Neuronal stem cell (in vitro differentiated cells): ENCODE measurements around the gene TM2D1.

Source experiments
- DNase-seq: peaks from one replicate; pipeline ENCODE4 v3.0.0-alpha.2; 2013; ENCODE audit warnings: low spot score
- H2AFZ ChIP-seq: one replicate; pipeline ENCODE4 v1.6.1; 2013; ENCODE audit warnings: mild to moderate bottlenecking, low read length, inconsistent platforms
- H2AK5ac ChIP-seq: 2 replicates; pipeline ENCODE4 v1.6.1; 2013; ENCODE audit warnings: low read depth, mild to moderate bottlenecking, inconsistent platforms, low read length, moderate library complexity, mixed read lengths
- H2BK120ac ChIP-seq: 2 replicates; pipeline ENCODE4 v1.6.1; 2013; ENCODE audit warnings: low read depth, mild to moderate bottlenecking, inconsistent platforms, low read length, moderate library complexity, mixed read lengths
- H2BK12ac ChIP-seq: one replicate; pipeline ENCODE4 v1.6.1; 2013; ENCODE audit warnings: low read length, inconsistent platforms
- H2BK15ac ChIP-seq: 2 replicates; pipeline ENCODE4 v1.6.1; 2013; ENCODE audit warnings: mild to moderate bottlenecking, low read length, inconsistent platforms, mixed read lengths
- H2BK5ac ChIP-seq: one replicate; pipeline ENCODE4 v1.6.1; 2013; ENCODE audit warnings: inconsistent platforms, mild to moderate bottlenecking, low read length, moderate library complexity
- H3K14ac ChIP-seq: one replicate; pipeline ENCODE4 v1.6.1; 2013; ENCODE audit warnings: low read length, inconsistent platforms
- H3K18ac ChIP-seq: 2 replicates; pipeline ENCODE4 v1.6.1; 2013; ENCODE audit warnings: low read length, inconsistent platforms
- H3K23ac ChIP-seq: 2 replicates; pipeline ENCODE4 v1.6.1; 2013; ENCODE audit warnings: low read depth, mild to moderate bottlenecking, mixed read lengths, low read length, inconsistent platforms; ENCODE audit not compliant: poor library complexity
- H3K27ac ChIP-seq: replicated peaks from 3 replicates; pipeline ENCODE4 v1.5.1; 2013; ENCODE audit warnings: low read length, inconsistent platforms
- H3K27me3 ChIP-seq, 3 experiments: 2 replicates each; pipeline ENCODE4 v1.6.1; 2013; ENCODE audit warnings: low read length in 3 of 3, mild to moderate bottlenecking in 2 of 3, inconsistent platforms in 1 of 3, low read depth in 1 of 3, mixed read lengths in 1 of 3, moderate library complexity in 1 of 3; ENCODE audit not compliant: control insufficient read depth in 3 of 3, insufficient read depth in 3 of 3
- H3K36me3 ChIP-seq, 2 donors: replicated peaks in 1 of 2; 2 replicates each; pipeline ENCODE4 v1.6.1; 2013; ENCODE audit warnings: low read length in 2 of 2; ENCODE audit not compliant: control insufficient read depth in 2 of 2, insufficient read depth in 2 of 2
- H3K4ac ChIP-seq: 2 replicates; pipeline ENCODE4 v1.6.1; 2013; ENCODE audit warnings: inconsistent platforms, mild to moderate bottlenecking, low read length, moderate library complexity
- H3K4me1 ChIP-seq, 2 donors: 1 replicate in 1 of 2; 2 replicates in 1 of 2; pipeline ENCODE4 v1.6.1; 2013; ENCODE audit warnings: low read length in 2 of 2, low read depth in 1 of 2; ENCODE audit not compliant: control insufficient read depth in 2 of 2, insufficient read depth in 1 of 2
- H3K4me2 ChIP-seq: one replicate; pipeline ENCODE4 v1.6.1; 2013; ENCODE audit warnings: mild to moderate bottlenecking, low read length, inconsistent platforms; ENCODE audit not compliant: insufficient read depth, poor library complexity, severe bottlenecking
- H3K4me3 ChIP-seq, 2 donors: 2 replicates each; pipeline ENCODE4 v1.5.1; 2013; ENCODE audit warnings: low read length in 2 of 2, mild to moderate bottlenecking in 2 of 2, inconsistent platforms in 1 of 2, moderate library complexity in 1 of 2
- H3K79me1 ChIP-seq: one replicate; pipeline ENCODE4 v1.6.1; 2013; ENCODE audit warnings: low read depth, mild to moderate bottlenecking, inconsistent platforms, low read length, moderate library complexity
- H3K9ac ChIP-seq: one replicate; pipeline ENCODE4 v1.6.1; 2013; ENCODE audit warnings: mild to moderate bottlenecking, low read depth, low read length, inconsistent platforms; ENCODE audit not compliant: poor library complexity
- H3K9me3 ChIP-seq, 2 donors: replicated peaks in 1 of 2; 2 replicates each; pipeline versions ENCODE3 to v1.6.1; 2013; ENCODE audit warnings: low read length in 2 of 2, mild to moderate bottlenecking in 2 of 2, inconsistent platforms in 1 of 2, low read depth in 1 of 2, mixed read lengths in 1 of 2, moderate library complexity in 1 of 2; ENCODE audit not compliant: control insufficient read depth in 2 of 2, insufficient read depth in 1 of 2
- H4K8ac ChIP-seq: one replicate; pipeline ENCODE4 v1.6.1; 2013; ENCODE audit warnings: low read depth, mild to moderate bottlenecking, inconsistent platforms, low read length, moderate library complexity
- H4K91ac ChIP-seq: one replicate; pipeline ENCODE4 v1.6.1; 2013; ENCODE audit warnings: low read length, low read depth, mild to moderate bottlenecking, inconsistent platforms; ENCODE audit not compliant: poor library complexity
- WGBS, 2 donors: extraction: QIAGEN DNeasy Blood & Tissue Kit; methylation state at CpG; one replicate each; pipeline ENCODE4 v1.1.7; 2013; ENCODE audit warnings: missing lambda C conversion rate in 2 of 2, mixed read lengths in 1 of 2; ENCODE audit not compliant: insufficient read length in 2 of 2, insufficient replicate concordance in 1 of 2; ENCODE audit errors: extremely low coverage in 2 of 2; 5-methylcytosine and 5-hydroxymethylcytosine counted together

Gene TM2D1

GRCh38 chr1:61638911-61639605 lies 85.9 kb downstream of the TM2D1 start:
- Histone ChIP-seq H3K18ac (no peak overlapping the region), H3K4me1 (no peaks in the 10 kb centered on the region), H3K27me3 (peaks cover 0 to 47% (median 0%) of the 10 kb centered on the region in 3 experiments), H3K23ac (no peak overlapping the region), H2AK5ac (no peak overlapping the region), H3K4me3 (no peak overlapping the region), H4K91ac (no peak overlapping the region), H2BK15ac (no peak overlapping the region), H2BK5ac (no peak overlapping the region), H2BK12ac (no peak overlapping the region), H3K4ac (no peak overlapping the region), H4K8ac (no peak overlapping the region), H3K9me3 (no peaks in the 10 kb centered on the region), H3K36me3 (no peaks in the 10 kb centered on the region), H2BK120ac (no peak overlapping the region), H2AFZ (no peak overlapping the region), H3K4me2 (no peak overlapping the region), H3K9ac (no peak overlapping the region), H3K14ac (no peak overlapping the region), H3K79me1 (no peaks in the 10 kb centered on the region), H3K27ac (no peak overlapping the region)
- no CpG with 5 or more reads among the region's 3 CpGs for WGBS, 2 donors
- DNase-seq, result no peak

GRCh38 chr1:61638296-61638695 lies 86.6 kb downstream of the TM2D1 start:
- Histone ChIP-seq H2AK5ac (no peak overlapping the region), H2BK12ac (no peak overlapping the region), H3K14ac (no peak overlapping the region), H3K4me3 (no peak overlapping the region), H3K18ac (no peak overlapping the region), H3K27me3 (peaks cover 0 to 47% (median 0%) of the 10 kb centered on the region in 3 experiments), H3K4me2 (no peak overlapping the region), H4K8ac (no peak overlapping the region), H3K79me1 (no peaks in the 10 kb centered on the region), H3K27ac (no peak overlapping the region), H2BK5ac (no peak overlapping the region), H2AFZ (no peak overlapping the region), H2BK15ac (no peak overlapping the region), H3K9me3 (no peaks in the 10 kb centered on the region), H3K36me3 (no peaks in the 10 kb centered on the region), H3K4me1 (no peaks in the 10 kb centered on the region), H3K9ac (no peak overlapping the region), H2BK120ac (no peak overlapping the region), H3K4ac (no peak overlapping the region), H4K91ac (no peak overlapping the region), H3K23ac (no peak overlapping the region)
- DNase-seq, result no peak
- whole genome bisulfite sequencing, 2 donors, result no CpG with 5 or more reads among the region's 2 CpGs

GRCh38 chr1:61637470-61637869 lies 87.5 kb downstream of the TM2D1 start:
- WGBS, 2 donors, result no CpG with 5 or more reads among the region's 2 CpGs

GRCh38 chr1:61636814-61637213 lies 88.1 kb downstream of the TM2D1 start:
- no peak overlapping the region for H4K8ac ChIP-seq
- no peak overlapping the region for H3K4me3 ChIP-seq
- WGBS, 2 donors, result no CpG with 5 or more reads among the region's 3 CpGs
- no peak overlapping the region for H2BK5ac ChIP-seq
- no peak overlapping the region for H3K4me2 ChIP-seq
- H3K23ac ChIP-seq, result no peak overlapping the region
- H3K14ac ChIP-seq, result no peak overlapping the region
- DNase-seq, result no peak
- no peak overlapping the region for H3K18ac ChIP-seq
- no peak overlapping the region for H3K4ac ChIP-seq
- H3K9me3 ChIP-seq, result no peaks in the 10 kb centered on the region
- H4K91ac ChIP-seq, result no peak overlapping the region
- H2BK12ac ChIP-seq, result no peak overlapping the region
- peaks cover 0 to 40% (median 0%) of the 10 kb centered on the region in 3 experiments for H3K27me3 ChIP-seq
- H3K9ac ChIP-seq, result no peak overlapping the region
- no peak overlapping the region for H2AFZ ChIP-seq
- H3K27ac ChIP-seq, result no peak overlapping the region
- no peak overlapping the region for H2BK120ac ChIP-seq
- H2BK15ac ChIP-seq, result no peak overlapping the region
- H3K79me1 ChIP-seq, result no peaks in the 10 kb centered on the region
- H3K36me3 ChIP-seq, result no peaks in the 10 kb centered on the region
- H3K4me1 ChIP-seq, result no peaks in the 10 kb centered on the region
- no peak overlapping the region for H2AK5ac ChIP-seq

More at GRCh38 chr1:61637470-61637869, 87.5 kb downstream of the TM2D1 start:
- Histone ChIP-seq H3K23ac (no peak overlapping the region), H3K4me1 (no peaks in the 10 kb centered on the region), H3K27ac (no peak overlapping the region), H3K9ac (no peak overlapping the region), H3K9me3 (no peaks in the 10 kb centered on the region), H2BK12ac (no peak overlapping the region), H2BK15ac (no peak overlapping the region), H3K79me1 (no peaks in the 10 kb centered on the region), H3K27me3 (peaks cover 0 to 43% (median 0%) of the 10 kb centered on the region in 3 experiments), H2AFZ (no peak overlapping the region), H3K18ac (no peak overlapping the region), H3K4me3 (no peak overlapping the region), H2BK120ac (no peak overlapping the region), H3K36me3 (no peaks in the 10 kb centered on the region), H4K8ac (no peak overlapping the region), H3K4ac (no peak overlapping the region), H2AK5ac (no peak overlapping the region), H3K14ac (no peak overlapping the region), H4K91ac (no peak overlapping the region), H2BK5ac (no peak overlapping the region), H3K4me2 (no peak overlapping the region)
- no peak for DNase-seq
